HG02852 (cell line): Measurements from ENCODE around the gene CD244.
"Not testable (repeated sequence)": the region's sequence is repeated elsewhere in the genome, so short reads cannot be mapped to it uniquely, and the experiment has no call there.

Experiments used
- ATAC-seq: cut with Tn5 transposase; IDR thresholded peaks from one replicate; pipeline ENCODE4 v1.9.1; 2021; ENCODE audit warnings: mild to moderate bottlenecking, moderate library complexity; ENCODE audit not compliant: unreplicated experiment

The CD244 gene

GRCh38 chr1:160862203-160863060 is at the start of gene CD244:
Gene CD244, minus strand, starts transcription at chr1:160862887. Its CDS starts 210 bp downstream, at chr1:160862677.
- peak; percentile 93 for ATAC-seq

GRCh38 chr1:160911925-160912324 is 49.2 kb upstream of the CD244 start:
- ATAC-seq: no peak

DNA sequence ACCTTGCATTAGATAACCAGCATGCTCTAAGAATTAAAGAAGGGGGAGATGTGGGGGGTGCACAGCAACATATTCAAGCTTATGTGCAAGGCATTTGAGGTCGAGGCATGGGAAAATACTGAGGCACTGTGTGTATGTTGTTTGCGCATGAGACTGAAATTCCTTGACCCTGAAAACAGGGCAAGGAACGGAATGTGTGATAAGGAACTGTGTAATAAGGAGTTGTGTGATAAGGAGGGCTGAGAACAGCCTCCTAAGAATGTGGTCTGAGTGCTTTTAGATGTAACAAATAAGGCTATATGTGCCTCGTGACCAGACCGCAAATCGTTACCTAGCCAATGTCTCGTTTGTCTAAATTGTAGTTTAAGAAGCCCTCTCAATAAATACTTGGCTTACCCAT is 48.8 kb upstream of the CD244 start:
- no peak for ATAC-seq

- no peak for ATAC-seq
Measured at GRCh38 chr1:160910170-160910750, 47.6 kb upstream of the CD244 start.

GRCh38 chr1:160907976-160908375 is 45.3 kb upstream of the CD244 start:
- ATAC-seq: no peak

- no peak for ATAC-seq
Measured at GRCh38 chr1:160905617-160905989, 42.9 kb upstream of the CD244 start.

GRCh38 chr1:160904783-160905616 is 42.3 kb upstream of the CD244 start:
- no peak for ATAC-seq

- ATAC-seq: not testable (repeated sequence)
Measured at GRCh38 chr1:160902251-160902650, 39.6 kb upstream of the CD244 start.

DNA sequence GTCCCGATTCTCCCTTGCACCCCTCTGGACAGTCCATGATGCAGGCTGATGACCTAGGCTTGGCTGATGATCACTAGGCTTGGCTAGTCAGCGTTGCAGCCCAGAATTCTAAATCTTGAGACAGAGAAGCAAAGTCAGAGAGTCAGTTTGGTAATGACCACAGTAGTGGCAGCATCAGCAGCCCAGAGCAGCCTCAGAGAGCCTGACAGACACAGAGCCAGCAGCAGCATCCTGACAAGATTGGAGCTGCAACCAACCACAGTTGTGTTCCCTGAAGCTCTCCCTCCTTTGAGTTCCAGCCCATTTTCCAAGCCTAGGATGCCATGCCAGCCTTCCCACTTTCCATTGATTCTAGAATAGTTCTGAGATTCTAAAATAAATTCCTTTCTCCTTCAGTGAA is 39.1 kb upstream of the CD244 start:
- no peak for ATAC-seq

- not testable (repeated sequence) for ATAC-seq
Measured at GRCh38 chr1:160900683-160901082, 38.0 kb upstream of the CD244 start.

DNA sequence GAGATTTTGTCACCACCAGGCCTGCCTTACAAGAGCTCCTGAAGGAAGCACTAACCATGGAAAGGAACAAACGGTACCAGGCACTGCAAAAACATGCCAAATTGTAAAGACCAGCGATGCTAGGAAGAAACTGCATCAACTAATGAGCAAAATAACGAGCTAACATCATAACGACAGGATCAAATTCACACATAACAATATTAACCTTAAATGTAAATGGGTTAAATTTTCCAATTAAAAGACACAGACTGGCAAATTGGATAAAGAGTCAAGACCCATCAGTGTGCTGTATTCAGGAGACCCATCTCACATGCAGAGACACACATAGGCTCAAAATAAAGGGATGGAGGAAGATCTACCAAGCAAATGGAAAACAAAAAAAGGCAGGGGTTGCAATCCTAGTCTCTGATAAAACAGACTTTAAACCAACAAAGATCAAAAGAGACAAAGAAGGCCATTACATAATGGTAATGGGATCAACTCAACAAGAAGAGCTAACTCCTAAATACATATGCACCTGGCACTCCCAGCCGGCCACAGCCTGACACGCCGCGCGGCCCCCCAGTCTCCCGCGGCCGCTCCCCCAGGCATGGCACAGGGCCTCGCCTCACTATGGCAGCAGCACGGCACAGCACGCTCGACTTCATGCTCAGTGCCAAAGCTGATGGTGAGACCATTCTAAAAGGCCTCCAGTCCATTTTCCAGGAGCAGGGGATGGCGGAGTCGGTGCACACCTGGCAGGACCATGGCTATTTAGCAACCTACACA is 31.9 kb upstream of the CD244 start:
- not testable (repeated sequence) for ATAC-seq

DNA sequence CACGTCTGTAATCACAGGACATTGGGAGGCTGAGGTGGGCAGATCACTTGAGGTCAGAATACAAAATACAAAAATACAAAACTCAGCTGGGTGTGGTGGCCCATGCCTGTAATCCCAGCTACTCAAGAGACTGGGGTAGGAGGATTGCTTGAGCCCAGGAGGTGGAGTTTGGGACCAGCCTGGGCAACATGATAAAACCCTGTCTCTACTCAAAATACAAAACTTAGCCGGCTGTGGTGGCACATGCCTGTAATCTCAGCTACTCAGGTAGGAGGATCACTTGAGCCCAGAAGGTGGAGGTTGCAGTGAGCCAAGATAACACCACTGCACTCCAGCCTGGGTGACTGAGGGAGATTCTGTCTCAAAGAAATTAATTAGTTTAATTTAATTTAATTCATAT is 28.8 kb upstream of the CD244 start:
- ATAC-seq: no peak

GRCh38 chr1:160888926-160889325 is 26.2 kb upstream of the CD244 start:
- no peak for ATAC-seq

- ATAC-seq: no peak
Measured at GRCh38 chr1:160887071-160887470, 24.4 kb upstream of the CD244 start.

DNA sequence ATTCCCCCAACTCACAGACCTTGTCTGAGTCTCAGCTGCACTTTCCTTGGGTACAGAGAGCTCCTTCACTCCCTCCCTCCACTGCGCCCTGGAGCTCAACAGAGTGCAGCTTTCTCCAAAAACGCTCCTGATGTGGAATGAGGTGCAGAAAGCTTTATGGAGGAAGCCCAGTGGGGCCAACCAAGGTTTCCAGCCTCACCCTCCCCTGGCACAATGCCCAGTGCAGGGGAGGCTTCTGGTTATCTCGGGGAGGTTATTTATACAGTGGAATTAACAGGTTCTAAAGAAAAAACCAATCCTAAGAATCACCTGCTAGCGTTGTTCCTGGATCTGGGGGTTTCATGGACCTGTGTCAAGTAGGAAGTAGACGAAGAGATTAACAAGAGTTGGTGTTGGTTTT is 22.4 kb upstream of the CD244 start, which contains the start of gene ITLN1:
Gene ITLN1 (minus strand): TSS at position 139 of the 400 bp plus-strand sequence. CDS start 303 bp downstream, outside the sequence.
- no peak for ATAC-seq

DNA sequence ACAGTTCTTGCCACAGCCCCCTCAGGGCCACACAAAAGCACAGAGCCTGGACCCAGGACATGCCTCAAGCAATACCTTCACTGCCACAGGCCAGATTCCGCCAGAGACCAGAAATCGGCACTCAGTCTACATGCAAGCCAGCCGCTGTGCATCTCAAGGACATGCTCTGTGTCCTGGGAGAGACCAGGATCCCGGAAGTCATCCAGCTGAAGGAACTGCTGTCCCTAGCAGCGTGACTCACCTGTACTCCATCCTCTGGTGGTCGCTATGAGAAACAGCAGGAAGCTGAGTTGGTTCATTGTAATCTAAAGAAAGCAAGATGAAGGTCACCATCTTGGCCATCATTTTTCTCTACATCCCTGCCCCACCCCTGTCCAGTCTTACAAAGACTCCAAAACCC is 21.9 kb upstream of the CD244 start:
- no peak for ATAC-seq

- no peak for ATAC-seq
Measured at GRCh38 chr1:160883581-160884513, 21.2 kb upstream of the CD244 start.

DNA sequence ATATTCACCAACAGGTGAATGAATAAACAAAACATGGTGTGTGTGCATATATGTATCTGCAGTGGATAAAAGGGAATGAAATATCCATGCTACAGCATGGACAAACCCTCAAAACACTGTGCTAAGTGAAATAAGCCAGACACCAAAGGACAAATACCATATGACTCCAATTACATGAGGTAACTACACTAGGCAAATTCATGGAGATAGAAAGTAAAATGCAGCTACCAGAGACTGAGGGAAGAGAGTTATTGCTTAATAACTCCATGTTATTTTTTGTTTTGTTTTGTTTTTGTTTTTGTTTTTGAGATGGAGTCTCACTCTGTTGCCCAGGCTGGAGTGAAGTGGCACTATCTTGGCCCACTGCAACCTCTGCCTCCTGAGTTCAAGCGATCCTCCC is 19.9 kb upstream of the CD244 start:
- ATAC-seq: no peak

GRCh38 chr1:160881264-160881663 is 18.6 kb upstream of the CD244 start:
- not testable (repeated sequence) for ATAC-seq

GRCh38 chr1:160880216-160880615 is 17.5 kb upstream of the CD244 start:
- ATAC-seq: no peak
